ENCODE results near the gene C15orf62.

Gene C15orf62

DNA sequence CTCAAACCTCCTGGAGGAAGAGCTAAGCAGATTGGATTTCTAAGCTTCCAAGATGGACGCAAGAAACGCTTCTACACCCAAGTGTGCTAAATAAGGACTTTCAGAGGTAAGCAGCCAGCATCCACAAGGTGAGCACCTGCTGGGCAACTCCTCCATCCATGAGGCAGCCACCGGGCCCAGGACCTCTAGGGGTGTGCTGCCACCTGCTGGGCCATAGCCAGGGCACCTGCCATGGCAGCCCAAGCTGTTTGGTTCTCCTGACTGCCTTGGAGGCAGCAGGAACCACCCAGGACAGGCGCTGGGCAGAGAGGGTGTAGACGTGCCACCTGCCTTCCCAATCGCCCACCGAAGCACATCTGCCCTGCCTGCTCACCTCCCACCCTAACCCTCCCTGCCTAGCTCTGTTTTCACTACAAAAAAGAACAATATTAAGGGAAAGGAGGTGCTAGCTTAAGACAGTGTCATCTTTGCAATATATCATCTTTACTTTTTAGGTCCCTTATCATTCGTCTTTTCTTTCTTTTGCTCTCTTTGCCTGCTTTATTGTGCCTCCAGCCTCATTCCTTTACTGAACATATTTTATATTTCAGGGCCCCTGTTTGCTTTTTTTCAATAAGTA, 12.9 kb downstream of the C15orf62 start:
- peak; percentile 49 for DNase-seq (ENCODE audit: low spot score)

DNA sequence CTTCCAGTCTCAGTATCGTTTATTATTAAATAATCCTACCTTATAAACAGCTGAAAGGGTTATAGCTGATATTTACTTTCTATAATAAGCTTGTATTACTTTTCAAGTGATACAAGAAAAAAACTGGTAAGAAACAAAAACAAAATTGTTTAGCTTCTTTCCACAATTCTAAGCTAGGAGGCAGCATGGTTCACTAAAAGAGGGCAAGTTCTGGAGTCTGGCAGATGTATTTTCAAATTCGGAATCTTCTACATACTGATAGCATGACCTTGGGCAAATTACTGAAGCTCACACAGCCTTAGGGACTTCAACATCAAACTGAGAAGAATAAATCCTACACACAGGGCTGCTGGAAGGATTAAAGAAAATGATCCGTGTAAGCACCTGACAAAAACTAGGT, 15.4 kb downstream of the C15orf62 start:
- no peak for DNase-seq (ENCODE audit: low spot score)

DNA sequence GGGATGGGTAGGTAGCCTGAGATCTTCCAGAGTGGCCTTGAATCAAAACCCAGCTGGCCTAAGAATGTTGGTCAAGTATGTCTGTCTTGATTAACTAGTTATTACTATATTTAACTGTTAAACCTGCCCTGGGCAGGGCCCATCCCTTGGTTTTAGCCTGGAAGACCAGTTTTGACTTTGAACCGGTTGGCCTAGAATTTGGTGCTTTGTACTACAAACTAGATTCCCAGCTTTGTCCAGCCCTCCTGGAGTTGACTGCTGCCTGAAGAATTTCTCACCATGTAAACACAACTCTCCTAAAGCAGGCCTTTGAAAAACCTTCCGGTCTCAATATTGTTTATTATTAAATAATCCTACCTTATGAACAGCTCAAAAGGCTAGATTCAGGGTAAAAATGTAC, 16.0 kb downstream of the C15orf62 start:
- no peak for DNase-seq (ENCODE audit: low spot score)

DNA sequence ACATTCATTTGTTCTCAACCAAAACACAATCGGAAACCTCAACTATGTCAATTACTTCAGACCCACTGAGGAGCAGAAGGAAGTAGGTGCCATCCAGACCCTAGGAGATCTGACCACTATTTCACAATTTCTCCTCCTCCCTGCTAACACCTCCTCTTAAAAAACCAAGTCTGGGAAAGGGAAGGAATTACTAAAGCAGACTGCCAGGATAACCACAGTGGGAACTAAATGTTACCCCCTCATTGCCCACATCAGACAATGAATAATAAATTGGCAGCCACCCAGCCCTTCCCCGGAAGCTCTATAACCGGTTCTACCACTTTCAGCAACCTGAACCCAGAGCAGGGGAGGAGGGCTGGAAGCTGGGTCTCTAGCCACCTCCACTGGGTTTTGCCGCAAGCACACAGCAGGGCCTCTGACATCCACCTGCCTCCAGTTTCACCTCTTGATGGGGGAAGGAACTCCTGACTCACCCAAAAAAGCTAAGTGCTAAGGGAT, 17.6 kb downstream of the C15orf62 start:
- DNase-seq (ENCODE audit: low spot score): no peak

DNA sequence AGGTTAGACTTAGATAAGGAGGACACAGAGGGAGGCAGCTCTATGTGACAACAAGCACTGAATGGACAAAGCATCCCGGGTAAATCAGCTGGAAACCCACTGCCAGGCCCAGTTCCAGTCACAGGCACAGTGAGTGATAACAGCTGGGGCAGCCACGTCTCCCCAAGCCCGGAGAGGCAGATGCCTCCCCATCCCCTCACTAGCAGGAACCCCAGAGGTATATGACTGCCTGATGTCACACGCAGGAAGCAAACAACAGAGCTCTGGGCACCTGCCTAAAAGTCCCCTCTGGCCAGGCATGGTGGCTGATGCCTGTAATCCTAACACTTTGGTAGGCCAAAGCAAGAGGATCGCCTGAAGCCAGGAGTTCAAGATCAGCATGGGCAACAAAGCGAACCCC, 18.2 kb downstream of the C15orf62 start:
- DNase-seq (ENCODE audit: low spot score): no peak

DNA sequence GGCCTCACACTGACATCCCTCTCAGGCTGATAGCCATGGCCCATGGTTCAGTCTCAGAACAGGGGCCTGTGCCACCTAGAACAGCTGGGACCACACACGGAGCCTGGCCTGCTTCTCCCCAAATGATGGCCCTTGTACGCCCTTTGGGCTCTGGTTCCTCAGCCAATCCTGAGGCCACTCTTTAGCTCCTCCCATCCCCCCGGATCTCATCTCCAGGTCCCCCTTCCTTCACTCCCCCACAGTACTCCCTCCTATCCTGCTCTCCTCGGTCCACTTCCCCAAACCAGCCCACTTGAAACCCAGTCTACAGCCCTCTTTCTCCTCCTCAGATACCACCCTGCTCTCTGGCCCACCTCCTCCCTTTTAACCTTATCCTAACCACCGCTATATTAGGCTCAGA, 19.3 kb downstream of the C15orf62 start:
- DNase-seq (ENCODE audit: low spot score): no peak

DNA sequence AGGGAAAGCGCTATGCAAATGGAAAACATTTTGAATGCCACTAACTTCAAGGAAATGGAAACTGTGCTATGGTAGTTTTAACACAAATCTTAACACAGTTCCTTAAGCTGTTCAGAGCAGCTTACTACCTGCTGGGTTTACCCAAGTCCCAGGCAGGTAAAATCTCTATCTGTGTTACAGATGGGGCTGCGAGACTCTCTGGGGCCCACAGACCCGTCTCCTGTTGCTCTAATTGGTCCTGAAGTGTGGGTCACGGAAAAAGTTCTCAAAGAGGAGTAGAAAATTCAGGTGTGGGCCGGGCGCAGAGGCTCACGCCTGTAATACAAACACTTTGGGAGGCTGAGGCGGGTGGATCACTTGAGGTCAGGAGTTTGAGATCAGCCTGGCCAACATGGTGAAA, 20.2 kb downstream of the C15orf62 start:
- DNase-seq (ENCODE audit: low spot score): no peak

DNA sequence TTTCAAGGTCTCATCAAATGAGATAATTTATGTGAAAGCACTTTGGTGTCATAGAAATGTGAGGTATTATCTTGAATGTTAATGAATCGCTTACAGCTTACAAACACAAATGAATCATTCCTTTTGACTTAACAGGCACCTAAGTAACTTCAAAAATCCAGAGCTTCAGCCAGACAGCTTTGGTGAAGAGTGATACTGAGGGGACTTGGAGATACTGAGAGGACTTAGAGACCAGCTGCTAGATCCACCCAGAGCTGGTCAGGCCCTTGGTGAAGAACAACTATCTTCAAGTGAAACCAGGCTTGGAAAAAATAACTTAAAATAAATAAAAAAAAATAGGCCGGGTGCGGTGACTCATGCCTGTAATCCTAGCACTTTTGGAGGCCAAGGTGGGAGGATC, 20.9 kb downstream of the C15orf62 start:
- no peak for DNase-seq (ENCODE audit: low spot score)

DNA sequence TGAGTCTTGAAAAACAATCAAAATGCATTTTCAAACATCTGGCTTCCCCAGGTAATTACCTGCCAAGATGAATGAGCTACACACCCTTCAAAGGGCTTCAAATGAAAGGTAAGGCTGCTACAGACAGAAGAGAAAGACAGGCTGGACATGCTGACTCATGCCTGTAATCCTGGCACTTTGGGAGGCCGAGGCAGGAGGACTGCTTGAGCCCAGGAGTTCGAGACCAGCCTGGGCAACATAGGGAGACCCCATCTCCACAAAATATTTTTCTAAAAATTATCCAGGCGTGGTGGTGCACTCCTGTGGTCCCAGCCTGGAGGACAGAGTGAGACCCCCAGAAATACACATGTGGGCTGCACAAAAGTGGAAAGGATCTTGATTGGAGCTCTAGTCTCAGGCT, 22.6 kb downstream of the C15orf62 start:
- DNase-seq (ENCODE audit: low spot score): no peak

DNA sequence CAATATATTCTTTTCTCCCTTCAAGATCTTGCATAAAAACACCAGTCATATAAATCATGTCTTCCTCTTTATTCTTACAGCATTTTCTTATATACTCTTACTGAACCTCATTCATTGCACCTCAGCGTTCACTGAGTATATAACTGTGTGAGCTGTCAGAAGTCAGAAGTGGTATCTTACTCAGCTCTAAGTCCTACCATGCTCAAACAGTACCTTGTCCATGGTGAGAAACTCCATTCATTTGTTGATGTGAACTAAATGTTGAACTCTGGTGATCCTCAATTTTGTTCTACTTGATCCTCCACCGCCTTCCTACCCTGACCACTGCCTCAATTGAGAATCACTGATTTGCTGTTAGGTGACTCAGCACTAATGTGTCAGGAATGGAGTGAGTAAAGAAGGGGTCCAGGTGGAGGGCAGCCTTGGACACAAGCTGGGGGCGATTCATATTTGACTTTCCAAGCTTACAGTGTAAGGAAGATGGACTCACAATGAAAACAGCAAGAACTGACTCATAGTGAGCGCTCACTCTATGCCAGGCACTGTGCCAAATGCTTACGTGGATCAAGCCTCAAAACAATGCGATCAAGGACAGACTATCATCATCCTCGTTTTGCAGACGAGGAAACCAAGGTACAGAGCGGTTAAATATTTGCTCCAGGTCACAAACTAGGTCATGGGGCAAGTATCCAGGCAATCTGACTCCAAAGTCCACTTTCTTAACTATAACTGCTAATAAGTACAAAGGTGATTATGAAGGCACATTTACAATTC, 23.6 kb downstream of the C15orf62 start:
- no peak for DNase-seq (ENCODE audit: low spot score)

DNA sequence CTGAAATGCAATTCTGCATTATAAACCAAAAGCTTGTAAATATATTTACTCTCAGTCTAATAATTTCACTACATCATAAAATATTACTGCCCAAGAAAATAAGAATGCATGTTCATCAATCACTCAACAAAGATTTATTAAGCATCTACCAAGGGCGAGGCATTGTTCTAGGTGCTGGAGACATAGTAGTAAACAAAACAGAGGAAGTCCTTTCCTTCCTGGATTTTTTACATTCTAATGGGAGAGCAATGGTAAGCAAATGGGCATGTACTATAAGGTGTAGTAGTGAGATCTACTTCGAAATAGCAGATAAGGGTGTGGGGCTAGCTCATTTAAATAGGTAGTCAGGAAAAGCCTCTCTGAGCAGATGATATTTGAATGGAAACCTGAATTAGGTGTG, 26.3 kb downstream of the C15orf62 start:
- no peak for DNase-seq (ENCODE audit: low spot score)

DNA sequence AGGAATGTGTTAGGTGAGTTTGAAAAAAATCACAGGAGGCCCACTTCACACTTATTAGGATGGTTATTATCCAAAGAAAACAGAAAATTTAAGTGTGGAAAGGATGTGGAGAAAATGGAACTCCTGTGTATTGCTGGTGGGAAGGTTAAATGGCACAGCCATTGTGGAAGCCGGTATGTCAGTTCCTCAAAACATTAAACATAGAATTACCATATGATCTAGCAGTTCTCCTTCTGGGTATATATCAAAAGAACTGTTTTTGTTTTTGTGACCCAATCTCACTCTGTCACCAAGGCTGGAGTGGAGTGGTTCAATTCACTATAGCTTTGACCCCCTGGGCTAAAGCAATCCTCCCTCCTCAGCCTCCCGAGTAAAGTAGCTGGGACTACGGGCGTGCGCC, 26.7 kb downstream of the C15orf62 start:
- no peak for DNase-seq (ENCODE audit: low spot score)

DNA sequence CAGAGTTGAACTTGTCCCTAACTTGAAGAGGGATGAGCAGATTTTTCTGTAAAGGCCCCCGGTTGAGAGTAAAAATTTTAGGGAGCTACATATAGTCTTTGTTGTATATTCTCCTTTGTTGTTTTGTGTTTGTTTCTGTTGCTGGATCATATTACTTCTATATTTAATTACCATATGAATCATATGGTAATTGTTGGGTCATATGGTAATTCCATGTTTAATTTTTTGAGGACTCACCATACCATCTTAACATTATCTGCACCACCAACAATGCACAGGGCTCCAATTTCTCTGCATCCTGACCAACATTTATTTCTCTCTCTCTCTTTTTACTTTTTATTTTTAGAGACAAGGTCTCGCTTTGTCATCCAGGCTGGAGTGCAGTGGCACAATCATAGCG, 29.7 kb downstream of the C15orf62 start:
- DNase-seq (ENCODE audit: low spot score): no peak

DNA sequence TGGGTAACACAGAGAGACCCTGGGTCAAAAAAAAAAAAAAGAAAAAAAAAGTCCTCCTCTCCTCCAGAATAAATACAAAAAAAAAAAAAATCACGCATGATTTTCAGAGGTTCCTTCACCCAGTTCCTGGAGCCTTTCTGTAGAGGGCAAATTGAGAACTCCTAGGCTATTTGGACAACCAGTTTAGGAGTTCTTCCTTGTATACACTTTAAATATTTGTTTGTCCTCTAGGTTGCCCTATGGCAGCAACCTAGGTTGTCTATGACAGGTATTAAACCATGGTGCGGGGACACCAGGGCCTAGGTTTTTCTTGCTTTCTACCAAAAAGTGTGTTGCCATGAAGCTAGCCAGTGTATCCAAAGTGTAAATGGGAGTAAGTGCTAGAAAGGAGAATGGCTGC, 33.3 kb downstream of the C15orf62 start:
- no peak for DNase-seq (ENCODE audit: low spot score)

DNA sequence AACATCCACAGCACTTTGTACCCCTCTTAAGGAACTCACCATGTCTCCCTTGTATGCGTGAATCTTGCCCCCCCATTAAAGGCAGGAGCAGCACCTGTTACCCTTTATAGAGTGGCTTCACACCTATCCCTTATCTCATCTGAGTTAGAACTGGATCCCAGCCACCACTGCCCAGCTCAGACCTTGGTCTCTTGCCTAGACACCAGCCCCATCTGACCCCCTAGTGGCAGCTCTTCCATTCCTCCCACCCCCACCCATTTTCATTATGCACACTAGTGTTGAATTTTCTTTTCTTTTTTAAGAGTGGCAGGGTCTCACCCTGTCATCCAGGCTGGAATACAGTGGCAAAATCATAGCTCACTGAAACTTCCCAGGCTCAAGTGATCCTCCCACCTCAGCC, 33.9 kb downstream of the C15orf62 start:
- DNase-seq (ENCODE audit: low spot score): no peak

DNA sequence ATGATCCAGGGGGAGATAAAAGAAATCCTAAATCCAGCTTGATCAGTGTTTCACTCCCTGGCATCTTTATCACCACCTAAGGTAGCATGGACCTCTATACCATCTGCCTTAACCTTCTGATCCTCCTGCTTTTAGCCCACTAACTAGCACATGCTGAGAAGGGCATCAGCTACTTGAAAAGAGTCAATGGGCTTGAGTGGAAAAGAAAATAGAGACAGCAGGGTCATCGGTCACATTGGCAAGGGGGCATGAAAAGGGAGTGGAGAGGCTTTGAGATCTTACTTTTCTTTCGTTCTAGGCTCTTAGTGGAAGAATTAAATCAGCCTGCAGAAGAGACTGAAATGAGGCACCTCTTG, 36.9 kb downstream of the C15orf62 start:
- no peak for DNase-seq (ENCODE audit: low spot score)

DNA sequence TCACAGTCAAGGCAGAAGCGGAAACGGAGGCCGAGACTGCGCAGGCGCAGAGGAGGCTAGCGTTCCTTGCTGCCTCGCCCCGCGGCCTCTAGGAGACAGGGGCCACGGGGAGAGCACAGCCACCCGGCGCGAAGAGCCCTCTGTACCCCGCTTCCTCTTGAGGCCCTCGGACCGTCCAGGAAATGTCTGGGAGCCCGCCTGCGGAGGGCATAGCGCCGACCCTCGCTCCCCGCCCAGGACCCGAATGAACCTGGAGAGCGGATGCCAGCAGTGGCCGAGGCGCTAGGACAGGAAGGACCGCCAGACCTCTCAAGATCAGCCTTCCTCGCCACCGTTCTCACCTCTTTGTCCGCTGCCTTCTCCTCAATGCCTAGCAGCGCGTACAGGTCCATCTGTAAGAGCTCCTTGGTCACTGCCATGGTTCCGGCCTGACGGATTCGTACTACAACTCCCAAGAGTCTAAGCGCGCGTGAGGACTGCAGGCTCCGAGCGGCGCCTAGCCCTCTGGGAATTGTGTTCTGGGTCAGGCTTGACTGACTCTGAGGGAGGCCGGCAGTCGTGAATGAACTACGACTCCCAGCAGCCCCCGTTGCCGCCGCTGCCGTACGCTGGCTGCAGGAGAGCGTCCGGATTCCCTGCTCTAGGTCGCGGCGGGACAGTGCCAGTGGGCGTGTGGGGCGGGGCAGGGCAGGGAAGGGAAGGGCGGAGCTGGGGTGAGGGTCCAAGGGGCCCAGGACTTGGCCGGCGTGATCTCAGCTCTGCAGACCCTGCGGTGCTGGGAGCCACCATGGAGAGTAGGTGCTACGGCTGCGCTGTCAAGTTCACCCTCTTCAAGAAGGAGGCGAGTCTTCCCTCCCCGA, 37.5 kb downstream of the C15orf62 start, which contains the start of the genes DNAJC17 and ZFYVE19:
Gene DNAJC17 (minus strand): TSS at position 446 of the 860 bp plus-strand sequence. CDS start 27 bp downstream, at position 419.
Gene ZFYVE19 (plus strand): TSS at position 62 of the 860 bp plus-strand sequence. CDS start 501 bp downstream, at position 563.
- DNase-seq (ENCODE audit: low spot score): peak; percentile 66

DNA sequence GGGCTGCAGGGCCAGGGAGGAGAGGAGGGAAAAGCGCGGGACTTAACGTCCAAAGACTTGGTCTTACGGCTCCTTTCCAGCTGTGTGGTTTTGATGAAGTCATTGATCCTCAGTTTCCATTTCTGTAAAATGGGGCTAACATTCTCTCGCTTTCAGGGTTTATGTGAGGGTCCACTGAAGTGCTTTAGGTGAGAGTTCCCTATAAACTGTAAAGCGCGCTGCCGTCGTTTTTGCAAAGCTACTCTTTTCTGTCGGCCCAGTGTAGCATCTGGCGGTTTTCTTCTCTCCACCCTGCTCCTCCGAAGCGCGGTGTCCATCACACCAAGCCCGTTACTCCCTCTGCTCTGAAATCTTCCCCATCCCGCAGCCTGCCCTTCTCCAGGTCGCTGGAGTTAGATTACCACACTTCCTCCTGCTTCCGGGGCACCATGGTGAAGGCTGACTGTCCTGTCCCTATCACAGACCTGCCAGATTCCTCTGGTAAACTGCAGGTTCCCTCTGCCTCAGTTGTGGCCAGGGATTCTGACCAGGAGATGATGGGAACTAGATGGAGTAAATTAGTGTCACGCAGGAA, 38.2 kb downstream of the C15orf62 start:
- no peak for DNase-seq (ENCODE audit: low spot score)

DNA sequence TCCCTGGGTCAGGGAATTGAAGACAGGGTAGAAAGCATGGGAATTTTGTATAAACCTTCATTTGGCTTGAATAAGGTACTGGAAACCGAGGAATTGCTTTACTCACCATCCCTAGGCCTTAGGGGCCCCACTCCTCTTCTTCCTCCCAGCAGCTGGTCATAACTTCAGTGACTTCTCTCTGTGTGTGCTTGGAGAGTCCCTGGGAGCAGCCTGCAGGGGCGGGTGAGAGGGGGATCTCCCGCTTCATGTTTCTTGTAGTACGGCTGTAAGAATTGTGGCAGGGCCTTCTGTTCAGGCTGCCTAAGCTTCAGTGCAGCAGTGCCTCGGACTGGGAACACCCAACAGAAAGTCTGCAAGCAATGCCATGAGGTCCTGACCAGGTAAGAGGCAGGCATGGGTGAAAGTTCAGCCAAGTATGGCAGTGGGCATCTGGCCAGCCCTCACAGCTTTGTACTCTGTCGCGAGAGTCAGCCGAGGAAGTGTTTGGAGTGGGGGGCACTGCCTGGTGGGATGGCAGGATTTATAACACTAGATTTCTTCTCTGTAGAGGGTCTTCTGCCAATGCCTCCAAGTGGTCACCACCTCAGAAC, 39.2 kb downstream of the C15orf62 start:
- DNase-seq (ENCODE audit: low spot score): no peak

DNA sequence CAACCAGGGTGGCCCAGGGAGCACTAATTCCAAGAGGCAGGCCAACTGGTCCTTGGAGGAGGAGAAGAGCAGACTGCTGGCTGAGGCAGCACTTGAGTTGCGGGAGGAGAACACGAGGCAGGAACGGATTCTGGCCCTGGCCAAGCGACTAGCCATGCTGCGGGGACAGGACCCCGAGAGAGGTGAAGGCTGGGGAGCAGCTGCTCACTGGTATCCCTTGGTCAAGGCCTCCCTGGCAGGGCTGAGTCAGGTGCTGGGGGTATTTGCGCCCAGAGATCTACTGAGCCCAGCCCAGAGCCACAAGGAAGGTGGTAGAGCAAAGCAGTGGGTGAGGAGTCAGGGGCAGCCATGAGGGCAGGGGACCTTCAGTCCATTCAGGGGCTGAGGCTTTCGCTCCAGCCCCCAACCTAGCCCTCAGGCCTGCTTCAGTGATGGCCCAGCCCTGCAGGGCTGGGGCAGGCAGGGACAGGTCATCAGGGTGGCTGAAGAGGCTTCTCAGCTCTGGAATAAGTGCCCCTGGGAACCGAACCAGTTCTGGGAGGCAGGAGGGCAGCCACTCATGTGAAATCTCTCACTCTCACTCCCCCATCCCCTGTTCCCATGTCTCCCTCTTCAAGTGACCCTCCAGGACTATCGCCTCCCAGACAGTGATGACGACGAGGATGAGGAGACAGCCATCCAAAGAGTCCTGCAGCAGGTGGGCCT, 43.1 kb downstream of the C15orf62 start:
- no peak for DNase-seq (ENCODE audit: low spot score)

DNA sequence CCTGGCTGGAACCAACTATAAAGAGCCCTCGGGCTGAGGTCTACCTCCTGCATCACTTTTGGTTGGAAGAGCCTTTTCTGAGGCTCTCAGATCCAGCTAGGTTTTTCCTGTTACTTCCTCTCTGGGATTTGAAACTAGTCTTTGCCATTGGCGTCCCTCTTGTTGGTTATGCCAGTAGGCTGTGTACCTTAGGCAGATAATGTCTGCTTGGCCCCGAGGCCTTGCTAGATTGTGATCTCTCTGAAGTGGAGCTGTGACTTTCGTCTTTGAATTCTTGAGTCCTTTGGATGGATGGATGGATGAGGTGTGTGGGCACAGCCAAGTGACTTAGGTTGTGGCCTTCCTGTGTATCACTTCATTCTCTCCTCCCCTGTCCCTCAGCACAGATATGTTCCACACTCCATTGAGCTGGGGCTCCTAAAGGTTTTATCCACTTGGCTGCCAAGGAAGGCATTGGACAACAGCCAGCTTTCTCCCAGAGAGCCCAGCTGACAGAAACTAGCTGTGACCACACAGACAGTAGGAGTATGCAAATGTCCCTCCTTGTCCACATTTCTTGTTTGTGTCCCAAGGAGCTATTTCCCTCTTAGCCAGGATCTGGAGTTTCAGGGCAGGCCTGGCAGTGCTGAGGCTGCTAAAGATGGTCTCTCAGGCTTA, 45.4 kb downstream of the C15orf62 start:
- DNase-seq (ENCODE audit: low spot score): no peak
